NOMO-1 treated with dmso at 0.1 percent for 144 hours (cell line): ENCODE data around the gene JADE2.
"Not testable (repeated sequence)": the region's sequence is repeated elsewhere in the genome, so short reads cannot be mapped to it uniquely, and the experiment has no call there.

ENCODE experiments used
- DNase-seq: peaks from one replicate; lab custom pipeline; 2025; ENCODE audit not compliant: unreplicated experiment; lab: John Stamatoyannopoulos, UW

JADE2 gene

DNA sequence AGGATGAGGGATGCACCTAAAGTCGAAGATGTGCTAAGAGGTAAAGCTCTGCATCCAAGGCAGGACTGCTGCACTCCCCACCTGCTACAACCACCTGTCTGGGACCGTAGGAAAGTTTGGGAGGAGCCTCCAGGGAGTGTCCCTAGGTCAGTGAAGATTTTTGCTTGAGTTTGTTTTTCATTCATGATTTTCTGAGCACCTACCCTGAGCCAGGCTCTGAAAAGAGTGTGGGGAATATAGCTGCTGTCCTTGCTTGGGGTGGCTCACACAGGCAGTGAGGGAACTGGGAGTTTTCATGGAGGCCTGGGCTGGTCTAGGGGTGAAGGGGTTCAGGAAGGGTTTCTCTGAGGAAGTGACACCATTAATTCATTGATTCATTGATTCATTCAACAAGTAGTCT lies 58.3 kb downstream of the JADE2 start:
- no peak for DNase-seq

DNA sequence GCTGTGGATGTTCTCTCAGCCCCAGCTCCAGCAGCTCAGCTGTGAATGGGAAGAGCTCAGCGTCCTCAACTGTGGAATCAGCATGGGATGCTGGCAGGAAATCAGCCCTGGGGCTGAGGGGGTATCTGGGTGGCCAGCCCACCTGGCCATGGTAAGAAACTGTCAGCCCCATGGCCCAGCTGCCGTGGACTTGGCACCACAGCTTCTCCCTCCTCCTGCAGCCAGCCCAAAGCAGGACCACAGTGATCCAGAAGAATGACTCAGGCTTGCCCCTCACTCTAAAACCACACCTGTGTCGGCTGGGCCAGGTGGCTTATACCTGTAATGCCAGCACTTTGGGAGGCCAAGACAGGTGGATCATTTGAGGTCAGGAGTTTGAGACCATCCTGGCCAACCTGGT lies 59.2 kb downstream of the JADE2 start:
- DNase-seq = no peak

DNA sequence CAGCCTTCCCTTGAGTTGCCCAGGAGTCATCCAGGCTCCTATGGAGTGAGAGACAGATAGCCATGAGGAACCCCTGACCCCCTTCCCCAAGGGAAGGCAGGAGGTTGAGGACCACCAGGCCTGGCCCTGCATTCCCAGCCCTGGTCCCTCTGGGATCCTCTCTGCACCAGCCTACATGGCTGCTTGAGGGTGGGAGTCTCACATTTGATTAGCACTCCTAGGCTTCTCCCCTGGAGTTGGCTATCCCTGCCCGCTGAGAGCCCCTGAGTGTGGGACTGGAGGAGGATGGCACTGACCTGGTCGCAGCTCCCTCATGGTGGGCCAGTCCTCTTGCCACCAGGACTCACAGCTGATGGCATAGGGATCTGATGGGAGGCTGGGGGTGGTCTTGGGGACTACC lies 60.5 kb downstream of the JADE2 start:
- DNase-seq = no peak

DNA sequence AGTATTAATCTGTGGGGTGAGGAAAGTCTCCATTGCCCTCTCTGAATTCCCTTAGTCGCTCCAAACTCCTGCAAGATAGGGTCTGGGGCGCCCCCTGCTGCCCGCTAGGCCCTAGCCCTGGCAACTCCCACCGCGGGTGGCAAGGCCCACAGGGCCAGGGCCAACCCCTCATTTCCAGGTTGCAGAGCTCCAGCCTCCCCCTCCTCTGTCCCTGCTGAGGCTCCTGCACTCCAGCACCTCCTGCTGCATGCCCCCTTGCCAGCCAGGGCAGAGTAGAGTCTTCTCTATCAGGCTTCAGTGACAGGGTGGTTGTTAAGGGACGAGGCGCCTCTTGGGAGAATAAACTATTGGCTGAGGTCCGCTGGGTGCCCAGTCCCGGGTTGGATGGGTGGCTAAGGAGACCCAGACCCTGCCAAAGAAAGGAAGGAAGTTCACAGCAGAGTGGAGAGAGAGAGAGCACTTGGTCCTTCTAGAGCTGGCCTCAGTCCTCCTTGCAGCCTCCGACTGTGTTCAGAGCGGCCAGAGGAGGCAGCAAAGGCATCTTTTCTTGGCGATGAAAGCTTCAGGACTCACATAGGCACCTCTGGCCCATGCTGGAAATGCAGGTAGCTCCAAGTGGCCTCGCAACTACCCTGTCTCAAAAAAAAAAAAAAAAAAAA lies 61.5 kb downstream of the JADE2 start:
- peak; percentile 58 for DNase-seq

DNA sequence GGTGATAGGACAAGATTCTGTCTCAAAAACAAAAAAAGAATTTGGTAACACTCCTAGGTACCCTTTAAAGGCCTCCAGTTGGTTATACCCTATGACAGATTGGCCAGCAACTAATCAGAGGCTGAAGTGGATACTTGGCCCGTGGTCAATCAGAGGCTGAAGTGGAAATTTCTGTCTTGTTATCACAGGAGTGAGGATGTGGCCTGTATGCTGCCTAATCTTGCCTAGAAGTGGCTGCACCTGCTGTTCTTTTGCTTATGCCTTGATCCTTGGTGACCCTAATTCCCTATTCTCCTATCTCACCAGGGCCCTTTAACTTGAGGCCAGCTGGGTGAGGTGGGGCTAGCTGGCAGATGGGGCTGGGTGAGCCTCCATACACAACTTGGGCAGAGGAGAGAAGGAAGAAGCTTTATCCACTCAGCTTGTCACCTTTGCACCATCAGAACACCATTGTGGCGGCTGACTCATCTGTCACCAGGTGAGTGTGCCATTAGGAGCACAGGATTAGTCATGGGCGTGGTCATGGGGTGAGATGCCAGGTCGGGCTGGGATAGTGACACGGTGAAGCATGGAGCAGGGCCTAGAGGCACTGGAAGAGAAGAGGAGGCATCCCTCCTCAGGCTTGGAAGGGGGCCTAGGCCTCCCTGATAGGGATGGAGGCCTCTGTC lies 65.7 kb downstream of the JADE2 start:
- DNase-seq = no peak

DNA sequence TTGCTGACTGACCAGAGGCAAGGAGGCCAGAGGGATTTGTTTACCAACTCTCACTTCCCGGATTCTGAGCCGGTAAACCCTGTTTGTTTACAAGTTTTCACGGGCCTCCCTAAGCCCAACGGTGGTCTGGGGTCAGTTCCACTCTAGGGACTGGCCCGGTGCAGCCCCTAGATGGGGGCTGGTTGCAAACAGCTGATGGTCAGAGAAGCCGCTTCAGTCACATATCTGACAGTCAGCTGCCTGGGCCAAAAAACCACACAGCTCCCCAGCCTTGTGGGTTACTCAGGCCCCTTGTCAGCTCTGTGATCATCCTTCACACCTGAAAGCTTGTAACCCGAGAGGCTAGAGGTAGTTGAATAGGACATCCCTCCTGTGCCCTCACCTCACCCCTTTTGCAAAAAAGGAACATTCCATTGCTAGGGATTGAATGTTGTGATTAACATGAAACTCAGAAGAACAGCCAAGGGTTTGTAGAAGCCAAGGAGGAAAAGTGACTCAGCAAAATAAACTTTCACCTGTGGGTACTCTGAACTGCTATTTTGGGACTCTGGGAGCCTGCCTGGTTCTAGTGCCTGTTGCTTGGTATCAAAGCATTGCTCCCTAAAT lies 66.8 kb downstream of the JADE2 start:
- no peak for DNase-seq

DNA sequence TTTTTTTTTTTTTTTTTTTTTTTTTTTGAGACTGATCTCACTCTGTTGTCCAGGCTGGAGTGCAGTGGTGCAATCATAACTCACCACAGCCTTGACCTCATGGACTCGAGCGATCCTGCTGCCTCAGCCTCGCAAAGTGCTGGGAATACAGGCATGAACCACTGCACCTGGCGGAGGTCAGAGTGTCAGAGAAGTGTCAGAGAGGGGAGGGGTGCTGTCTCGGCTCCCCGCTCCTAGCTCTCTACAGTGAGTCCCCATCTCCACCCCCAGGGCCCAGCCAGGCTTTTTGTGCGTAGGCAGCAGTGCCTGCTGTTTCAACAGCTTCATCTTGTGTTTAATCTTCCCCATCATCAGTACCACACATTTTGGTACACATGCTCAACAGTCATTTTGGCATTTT lies 68.9 kb downstream of the JADE2 start:
- DNase-seq = no peak

DNA sequence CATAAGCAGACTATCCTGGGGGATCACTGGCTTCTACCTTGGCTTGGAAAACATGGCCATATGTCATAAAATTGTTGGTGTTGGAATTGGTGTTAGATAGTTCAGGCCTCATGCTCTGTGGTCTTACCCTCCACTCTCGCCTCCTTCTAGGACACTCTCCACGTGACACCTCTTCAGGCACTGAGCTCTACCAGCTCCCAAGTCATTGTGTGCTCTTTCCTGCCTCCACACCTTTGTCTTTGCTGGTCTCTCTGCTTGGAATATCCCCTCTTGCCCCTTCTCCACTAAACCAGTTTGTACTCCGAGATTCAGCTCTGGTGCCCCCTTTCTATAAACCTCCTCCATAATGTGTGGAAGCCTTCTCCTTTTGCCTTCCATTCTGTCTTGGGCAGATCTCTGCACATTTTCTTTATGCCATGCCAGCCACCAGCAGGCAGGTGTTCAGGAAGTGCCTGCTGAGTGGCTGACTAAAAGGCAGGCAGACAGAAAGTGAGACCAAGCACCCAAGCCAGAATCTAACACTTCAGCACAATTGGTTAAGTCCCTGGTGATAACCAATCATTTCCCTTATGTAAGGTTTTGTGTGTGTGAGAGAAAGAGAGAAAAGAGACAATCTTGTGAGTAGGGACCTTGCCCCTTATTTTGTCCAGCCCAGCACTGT lies 69.5 kb downstream of the JADE2 start:
- DNase-seq = no peak

DNA sequence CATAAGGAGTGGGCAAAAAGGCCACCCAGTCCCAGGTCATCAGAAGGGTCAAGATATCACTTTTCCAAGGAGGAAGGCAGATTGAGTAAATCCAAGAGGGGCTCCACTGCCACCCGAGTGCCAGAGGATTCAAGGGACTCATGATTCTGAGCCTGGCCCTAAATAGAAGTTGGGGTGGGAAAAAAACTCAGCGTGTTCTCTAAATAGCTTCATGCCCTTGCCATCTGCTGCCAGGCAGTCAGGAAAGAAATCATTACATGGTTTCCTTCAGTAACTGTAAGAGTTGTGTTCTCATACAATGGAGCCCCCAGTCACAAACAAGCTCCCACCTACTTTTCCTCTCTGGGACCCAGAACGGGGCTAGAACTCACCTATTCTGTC lies 70.0 kb downstream of the JADE2 start:
- DNase-seq = no peak

DNA sequence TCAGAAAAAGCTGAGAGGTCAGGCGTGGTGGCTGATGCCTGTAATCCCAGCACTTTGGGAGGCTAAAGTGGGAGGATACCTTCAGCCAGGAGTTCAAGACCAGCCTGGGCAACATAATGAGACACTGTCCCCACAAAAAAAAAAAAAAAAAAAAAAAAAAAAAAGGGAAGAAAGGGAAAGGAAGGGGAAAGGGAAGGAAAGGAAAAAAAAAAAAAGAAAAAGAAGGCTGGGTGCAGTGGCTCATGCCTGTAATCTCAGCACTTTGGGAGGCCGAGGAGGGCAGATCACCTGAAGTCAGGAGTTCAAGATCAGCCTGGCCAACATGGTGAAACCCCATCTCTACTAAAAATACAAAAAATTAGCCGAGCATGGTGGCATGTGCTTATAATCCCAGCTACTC lies 74.3 kb downstream of the JADE2 start:
- not testable (repeated sequence) for DNase-seq

DNA sequence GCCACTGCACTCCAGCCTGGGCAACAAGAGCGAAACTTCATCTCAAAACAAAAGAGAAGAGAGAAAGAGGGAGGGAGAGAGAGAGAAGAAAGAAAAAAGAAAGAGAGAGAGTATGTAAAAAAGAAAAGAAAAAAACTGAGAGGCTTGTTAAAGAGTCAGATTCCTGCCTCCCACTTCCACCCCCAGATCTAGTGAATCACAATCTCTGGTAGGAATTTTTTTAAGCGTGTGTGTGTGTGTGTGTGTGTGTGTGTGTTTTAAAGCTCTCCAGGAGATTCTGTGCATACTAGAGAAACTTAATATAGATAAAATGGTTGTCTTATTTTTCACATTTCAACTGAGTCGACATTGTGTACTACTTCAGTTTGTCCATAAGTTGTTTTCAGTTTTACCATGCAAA lies 75.1 kb downstream of the JADE2 start:
- DNase-seq = no peak

DNA sequence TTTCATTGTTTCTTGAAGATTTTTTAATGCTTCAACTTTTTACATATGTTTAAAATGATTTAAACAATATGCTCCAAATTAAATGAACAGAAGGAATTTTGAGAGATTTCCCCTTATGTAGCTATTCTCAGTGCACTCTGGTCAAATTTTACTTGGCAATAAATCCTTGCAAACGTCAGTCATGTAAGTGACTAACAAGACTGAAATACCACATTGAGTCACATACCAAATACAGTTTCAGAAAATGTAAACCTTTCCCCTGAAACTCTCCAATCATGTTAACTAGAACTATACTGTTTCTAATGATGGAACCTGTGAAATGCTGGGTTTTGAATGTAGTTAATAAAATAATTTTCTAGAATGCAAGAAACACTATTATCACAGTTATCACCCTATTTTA lies 77.6 kb downstream of the JADE2 start:
- no peak for DNase-seq

DNA sequence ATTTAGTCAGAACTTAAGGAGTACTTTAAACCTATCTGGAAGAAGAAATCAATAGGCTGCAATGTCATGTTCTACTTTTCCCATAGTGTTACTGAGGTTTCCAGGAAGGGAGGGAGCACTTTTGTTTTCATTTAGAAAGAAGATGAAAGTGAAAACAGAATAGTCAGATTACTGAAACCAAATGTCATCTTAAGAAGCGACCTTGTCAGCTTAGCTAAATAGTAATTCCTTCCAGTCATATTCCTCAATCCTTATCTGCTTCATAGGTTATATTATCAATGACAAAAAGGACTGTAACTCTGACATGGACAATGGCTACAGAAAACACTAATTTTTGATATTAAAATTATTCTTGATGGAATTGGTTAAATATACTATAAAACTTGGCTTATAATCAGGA lies 79.4 kb downstream of the JADE2 start:
- no peak for DNase-seq

DNA sequence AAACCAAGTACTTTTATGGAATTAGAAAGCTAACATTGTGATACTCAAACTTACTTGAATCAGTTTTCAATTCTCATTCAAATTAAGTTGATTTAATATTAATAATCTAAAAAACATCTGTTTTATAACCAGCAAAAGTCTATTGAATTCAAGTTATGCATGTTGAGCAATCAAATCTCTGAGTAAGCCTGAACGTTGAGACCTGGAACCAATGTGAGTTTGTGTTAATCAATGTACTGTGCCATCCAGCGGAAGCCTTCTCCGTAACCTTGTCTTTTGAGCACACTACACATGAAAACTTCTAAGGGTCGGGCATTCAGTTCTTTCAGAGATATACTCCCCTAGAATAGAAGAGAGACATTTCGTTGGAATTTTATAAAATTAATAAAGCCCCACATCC lies 81.3 kb downstream of the JADE2 start:
- DNase-seq = no peak

DNA sequence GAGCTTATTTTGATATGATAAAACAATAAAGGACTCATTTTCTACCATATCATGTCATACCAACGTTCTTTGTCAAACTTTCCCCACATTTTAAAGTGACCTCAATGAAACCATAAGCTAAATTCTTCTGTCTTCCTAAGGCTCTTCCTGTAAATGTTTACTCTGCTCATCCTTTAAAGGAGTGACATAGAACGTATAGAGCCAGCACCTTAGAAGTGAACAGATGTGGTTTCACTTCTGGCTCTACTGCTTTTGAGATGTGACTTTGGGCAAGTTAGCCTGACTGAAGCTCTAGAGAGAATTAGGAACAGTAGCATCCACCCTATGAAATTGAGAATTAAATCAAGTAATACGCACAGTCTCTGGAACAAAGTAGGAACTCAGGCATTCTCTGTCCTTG lies 83.1 kb downstream of the JADE2 start:
- DNase-seq = no peak

DNA sequence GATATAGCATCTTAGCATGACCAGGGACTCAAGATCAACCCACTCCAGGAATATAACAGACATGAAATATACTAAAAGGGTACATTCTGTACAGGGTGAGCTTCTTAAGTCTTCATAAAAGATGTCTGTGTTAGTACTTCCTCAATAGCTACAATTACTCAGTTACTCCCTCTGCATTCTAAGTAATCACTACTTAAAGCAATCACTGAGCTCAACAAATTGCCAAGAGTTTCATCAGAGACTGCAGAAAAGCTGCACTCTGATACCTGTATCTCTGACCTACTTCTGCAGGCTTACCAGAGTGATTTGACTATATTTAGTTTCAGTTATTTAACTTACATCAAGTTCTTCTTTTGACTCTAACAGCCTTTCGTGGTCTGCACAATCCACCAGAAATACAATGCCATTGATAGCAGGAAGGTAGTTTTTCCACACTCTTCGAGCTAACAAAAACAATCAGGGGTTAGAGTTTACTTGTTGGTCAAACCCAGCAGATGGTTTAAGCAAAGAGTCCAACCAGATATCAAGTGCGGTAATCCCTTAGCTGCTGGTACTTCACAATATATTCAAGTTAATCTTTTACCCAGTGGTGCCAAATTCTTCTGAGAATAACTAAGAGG lies 83.9 kb downstream of the JADE2 start:
- DNase-seq = no peak

DNA sequence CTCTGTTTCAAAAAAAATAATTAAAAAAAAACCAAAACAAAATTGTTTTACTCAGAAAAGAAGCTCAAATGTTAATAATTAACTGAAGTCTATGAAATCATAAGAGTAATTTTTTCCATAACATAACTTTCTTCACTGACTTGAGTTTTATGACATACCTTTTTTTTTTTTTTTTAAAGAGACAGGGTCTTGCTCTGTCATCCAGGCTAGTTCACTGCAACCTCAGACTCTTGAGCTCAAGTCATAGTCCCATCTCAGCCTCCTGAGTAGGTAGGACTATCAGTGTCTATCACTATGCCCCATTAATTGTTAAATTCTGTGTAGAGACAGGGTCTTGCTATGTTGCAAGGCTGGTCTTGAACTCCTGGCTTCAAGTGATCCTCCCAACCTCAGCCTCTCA lies 85.3 kb downstream of the JADE2 start:
- DNase-seq = no peak

DNA sequence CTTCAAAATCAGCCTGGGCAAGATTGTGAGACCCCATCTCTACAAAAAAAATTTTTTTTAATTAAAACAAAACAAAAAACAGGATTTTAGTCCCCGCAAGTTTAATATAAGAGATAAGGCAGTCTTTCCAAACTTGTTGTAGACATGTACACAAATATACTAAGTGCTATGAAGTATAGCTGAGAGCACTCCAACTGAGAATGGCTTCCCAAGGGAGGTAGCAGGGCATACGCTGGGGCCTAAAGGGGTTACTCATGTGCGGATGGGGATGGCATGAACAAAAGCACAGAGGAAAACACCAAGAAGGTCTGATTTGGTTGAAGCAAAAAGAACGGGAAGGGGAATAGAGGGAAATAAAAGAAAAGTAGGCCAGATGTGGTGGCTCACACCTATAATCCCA lies 86.0 kb downstream of the JADE2 start:
- no peak for DNase-seq

DNA sequence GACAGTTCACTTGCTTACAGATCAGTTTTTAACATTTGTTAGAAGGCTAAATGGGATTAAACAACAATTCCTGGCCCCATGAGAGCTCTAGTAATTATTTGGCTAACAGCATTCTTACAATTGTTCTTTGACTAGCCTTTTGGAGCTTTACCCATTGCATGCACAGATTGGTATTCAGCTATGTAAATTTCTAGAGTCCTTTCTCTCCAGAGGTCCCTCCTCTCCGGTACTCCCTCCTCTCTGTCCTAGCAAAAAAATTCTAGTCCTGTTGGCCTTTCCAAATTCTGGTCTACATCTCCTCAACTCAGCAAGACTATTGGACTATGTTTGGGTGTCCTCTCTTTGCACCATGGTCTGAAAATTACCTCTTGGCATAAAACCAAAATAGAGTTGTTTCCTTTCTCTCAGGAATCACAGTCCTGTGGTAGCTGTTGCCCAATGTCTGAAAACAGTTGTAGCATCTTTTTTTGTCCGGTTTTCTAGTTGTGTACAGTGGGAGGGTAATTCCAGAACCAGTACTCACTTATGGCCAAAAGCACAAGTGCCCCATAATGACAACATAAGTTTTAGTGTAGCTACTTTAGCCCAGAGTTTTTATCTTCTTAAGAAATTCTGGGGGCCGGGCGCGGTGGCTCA lies 89.1 kb downstream of the JADE2 start:
- no peak for DNase-seq

DNA sequence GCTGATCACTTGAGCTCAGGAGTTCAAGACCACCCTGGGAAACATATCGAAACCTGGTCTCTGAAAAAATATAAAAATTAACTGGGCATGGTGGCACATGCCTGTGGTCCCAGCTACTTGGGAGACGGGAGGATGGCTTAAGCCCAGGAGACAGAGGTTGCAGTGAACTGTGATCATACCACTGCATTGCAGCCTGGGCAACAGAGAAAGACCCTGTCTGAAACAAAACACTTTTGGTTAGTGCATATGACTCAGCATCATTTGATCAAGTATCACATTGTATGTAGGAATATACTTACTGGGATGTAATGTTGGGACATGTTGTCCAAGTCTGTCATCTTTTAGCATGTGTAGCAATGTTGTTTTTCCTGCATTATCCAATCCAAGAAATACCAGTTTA lies 95.2 kb downstream of the JADE2 start:
- no peak for DNase-seq

DNA sequence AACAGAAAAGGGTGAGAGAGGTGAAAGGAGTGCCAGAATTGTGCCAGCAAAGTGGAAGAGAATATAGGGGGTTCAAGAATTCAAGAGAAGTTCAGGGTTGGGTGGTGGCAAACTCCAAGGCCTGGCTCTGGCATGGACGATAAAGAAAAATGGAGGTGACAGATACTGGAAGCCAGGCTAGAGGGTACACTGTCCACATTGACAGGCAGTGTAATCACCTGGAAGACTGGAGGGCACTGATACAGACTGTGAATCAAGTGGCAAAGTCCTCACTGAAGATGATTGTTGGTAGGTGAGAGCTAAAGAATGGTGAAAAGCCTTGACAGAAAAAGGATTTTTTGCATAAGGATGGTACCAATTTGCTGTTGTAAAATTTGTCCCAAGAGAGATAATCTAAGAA lies 100.1 kb downstream of the JADE2 start:
- DNase-seq = no peak
